Smooth muscle cell of the brain vasculature (primary cell): ENCODE measurements around the gene SPACA7.

Experiments used
- DNase-seq: peaks from one replicate; pipeline ENCODE4 v3.0.0-alpha.2; 2012; ENCODE audit warnings: low read depth, low spot score

The SPACA7 gene

DNA sequence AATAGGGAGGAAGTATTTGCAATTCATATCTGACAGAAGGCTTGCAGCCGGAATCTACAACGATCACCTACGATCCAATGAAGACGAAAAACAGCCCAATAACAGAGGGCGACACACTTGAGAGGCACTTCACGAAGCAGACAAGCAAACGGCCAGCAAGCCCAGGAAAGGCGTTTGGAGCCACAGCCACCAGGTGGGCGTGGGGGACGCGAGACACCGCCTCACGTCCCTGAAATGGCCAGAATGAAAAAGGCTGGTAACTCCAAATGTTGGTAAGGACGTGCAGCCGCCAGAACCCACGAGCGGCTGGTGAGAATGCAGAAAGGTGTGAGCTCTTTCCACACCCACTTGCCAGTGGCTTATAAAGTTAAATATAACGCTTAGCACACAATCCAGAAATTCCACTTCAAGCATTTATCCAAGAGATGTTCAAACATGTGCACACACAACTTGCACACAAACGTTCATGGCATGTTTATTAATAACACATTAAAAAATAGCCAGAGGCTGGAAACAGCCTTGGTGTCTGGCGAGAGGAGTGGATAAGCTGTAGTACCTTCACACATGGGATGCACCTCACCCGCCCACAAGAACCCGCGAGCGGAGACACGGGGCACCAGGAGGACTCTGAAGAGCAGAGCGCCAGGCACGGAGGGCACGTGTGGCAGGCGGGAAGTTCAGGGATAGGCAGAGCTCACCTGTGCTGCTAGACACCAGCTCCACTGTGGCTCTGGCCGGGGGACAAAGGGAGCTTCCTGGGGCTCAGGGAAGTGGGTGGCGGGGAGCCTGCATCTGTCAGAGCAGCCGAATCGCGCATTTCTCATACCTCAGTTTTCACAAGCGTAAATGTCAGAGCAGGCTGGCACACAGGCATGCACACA, 89.3 kb downstream of the SPACA7 start:
- no peak for DNase-seq

DNA sequence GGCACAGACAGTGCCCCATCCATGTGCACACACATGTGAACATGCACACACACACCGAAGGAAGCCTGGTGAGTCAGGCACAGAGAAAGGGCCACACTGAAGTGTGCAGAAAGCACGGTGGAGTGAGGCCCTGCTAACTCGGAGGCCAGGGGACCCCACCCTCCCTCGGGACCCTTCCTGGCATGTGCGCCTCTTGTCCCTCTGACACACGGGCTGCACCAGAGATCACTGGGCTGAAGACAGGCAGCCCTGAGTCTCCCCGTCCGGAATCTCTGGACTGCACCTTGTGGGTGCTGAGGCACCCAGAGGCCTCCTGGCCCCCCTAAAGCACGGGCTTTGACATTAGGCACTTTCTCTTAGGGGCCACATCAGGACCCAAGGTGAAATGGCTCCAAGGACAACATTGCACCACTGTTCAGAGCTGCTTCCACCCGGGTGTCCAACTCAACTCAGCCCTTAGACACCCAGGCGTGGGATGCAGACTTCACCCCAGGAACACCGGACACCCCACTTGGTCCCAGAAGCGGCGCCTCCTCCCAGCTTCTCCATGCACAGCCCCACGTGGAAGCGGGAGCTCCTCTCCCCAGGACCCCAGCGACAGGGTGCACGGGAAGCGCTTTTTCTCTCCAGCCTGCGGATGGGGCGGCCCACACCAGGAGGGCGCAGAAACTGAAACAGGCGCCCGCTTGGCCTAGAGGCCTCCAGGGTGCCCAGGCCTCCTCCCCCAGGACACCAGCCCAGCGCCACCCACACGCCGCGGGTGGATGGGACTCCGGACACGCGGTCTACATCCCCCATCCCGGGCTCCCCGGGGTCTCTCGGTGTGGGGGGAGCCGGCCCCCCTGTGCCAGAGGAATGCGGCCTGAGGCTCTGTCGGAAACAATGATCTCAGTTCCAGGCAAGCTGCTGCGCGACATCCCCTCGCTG, 90.2 kb downstream of the SPACA7 start:
- no peak for DNase-seq

DNA sequence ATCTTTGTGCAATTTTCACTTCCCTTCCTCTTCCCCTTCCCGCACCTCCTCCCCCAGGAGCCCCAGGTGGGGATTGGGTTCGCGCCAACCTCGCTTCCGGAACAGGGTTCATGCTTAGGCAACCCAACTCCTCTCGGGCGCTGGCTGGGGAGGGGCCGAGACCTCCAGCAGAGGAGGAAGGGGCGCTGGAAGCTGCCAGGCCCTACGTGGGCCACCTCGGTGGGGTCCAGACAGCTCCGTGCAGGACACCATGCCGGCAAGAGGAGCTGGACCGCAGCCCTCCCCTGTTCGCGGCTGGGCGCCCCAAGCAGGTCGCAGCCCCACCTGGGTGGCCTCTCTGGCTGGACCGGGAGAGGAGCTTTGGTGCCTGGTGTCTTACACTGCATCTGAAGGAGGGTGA, 91.1 kb downstream of the SPACA7 start:
- no peak for DNase-seq

DNA sequence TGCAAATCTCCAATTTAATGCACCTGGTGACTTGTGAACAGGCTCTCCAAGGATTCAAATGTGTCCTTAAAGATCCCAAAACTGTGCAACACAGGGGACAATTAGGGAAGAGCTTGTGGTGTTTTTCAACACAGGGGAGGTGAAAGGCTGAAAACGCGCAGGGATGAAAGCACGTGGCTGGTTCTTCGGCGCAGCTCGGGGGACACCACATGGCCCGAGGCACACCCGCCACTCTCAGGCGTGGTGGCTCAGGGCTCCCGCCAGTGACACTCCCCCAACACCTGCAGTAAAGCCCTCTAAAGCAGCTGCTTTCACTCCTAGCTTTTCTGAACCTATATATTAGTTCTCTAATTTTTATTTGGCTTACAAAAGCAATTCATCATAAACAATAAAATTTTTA, 91.9 kb downstream of the SPACA7 start:
- DNase-seq = no peak

DNA sequence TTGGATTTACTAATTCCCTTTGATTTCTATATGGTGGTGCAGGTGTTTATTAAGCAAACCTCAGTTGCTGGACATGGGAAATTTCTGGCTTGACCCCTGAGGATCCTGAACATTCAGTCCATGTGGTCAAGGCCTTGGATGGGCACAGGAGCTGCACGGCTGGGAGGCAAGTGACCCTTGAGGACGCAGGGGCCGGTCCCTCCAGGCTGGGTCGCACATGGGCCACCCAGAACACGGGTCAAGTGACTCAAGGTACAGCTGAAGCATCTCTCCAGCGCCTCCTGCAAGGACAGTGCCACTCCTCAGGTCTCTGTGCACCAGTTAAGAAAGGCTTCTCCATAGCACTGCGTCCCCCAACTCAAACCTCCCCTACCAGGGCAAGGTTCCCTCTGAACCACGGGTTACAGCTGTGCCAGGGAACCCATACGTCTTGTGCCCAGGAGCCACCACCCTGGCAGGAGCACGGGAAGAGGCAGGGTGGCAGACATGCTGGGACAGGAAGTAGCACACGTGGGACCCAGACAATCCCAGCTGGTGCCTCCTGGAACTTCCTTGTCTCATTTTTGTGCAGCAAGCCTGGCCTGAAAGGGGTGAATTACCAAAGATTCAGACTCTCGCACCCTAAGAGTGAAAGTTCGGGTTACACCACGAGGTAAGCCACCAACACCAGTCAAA, 93.1 kb downstream of the SPACA7 start:
- DNase-seq = no peak

DNA sequence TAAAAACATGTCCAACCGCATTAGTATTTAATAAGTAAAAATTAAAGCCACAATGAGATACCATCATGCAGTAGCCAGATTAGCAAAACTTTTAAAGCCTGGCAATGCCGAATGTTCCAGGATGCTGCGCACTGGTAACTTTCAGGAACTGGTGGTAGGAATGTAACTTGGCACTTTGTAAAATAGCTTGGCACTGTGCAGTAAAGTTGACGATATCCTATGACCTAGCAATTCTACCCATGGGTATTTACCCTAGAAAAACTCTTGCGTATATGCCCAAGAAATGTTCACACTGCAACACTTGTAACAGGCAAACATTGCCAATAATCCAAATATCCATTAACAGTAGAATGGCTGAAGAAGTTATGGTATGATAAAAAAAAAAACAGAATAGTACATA, 97.7 kb downstream of the SPACA7 start:
- no peak for DNase-seq

DNA sequence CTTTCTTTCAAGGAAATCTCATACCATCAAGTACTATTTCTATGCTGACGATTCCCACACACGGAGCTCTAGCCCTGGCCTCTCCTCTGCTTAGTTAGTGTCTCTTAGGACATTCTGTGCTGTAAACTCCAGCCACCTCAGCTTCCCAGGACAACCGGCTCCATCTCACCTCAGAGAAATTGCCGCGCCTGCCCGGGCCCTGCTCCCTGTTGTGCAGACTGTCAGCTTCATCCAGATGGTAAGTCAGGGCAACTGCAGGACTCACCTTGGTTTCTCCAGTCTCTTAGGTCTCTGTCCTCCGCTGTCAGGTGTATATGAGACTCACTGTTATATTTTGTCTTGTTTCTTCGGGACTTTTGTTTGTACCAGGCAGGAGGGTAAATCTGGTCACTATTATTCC, 98.7 kb downstream of the SPACA7 start:
- no peak for DNase-seq

DNA sequence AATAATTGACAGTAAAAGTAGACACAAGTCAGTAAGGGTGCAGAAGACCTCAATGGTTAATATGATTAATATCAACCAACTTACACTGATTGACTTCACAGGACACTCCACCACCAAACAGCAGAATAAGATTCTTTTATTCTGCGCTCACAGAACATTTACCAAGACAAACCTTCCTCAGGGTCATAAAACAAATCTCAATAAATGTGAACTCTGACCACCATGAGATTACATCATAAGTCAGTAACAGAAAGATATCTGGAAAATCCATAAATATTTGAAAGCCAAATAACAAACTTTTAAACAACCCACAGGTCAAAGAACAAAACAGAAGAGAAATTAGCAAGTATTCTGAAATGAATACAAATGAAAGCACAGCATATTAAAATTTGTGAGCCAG, 99.7 kb downstream of the SPACA7 start:
- no peak for DNase-seq

DNA sequence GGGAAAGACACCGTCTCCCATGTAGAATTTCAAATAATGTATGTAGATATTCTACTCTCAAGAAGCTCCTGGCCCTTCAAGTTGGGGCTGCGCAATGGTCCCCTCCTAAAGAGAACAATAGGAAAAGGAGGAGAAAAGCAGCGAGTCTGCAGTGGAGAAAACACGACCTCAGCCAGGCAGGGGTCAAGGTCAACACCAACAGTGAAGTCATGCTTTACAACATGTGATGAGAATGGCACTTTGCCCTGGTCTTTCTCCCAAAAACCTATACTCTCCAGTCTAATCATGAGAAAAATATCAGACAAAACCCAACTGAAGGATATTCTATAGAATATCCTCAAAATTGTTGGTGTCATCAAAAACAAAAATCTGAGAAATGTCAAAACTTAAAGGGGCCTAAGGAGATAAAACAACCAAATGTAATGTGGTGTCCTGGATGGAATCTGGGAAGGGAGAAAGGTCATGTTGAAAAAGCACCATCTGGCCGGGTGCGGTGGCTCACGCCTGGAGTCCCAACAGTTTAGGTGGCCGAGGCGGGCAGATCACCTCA, 101.0 kb downstream of the SPACA7 start:
- DNase-seq = no peak

DNA sequence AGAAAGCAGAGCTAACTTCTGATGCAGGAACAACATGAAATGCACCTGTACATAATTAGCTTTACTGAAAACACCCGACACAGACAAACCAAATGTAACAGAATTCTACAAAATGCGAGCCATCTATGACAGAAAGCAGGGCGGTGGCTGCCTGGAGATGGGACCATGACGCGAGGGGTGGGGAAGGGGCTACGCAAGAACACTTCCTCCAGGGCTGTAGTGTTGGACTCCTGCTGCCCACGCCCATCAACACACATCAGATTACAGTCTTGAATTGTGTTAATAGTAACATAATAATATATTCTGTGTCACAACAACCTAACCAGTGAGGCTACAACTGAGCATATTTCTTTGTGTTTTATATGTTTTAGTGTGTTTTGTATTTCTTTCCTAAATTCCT, 103.2 kb downstream of the SPACA7 start:
- no peak for DNase-seq

DNA sequence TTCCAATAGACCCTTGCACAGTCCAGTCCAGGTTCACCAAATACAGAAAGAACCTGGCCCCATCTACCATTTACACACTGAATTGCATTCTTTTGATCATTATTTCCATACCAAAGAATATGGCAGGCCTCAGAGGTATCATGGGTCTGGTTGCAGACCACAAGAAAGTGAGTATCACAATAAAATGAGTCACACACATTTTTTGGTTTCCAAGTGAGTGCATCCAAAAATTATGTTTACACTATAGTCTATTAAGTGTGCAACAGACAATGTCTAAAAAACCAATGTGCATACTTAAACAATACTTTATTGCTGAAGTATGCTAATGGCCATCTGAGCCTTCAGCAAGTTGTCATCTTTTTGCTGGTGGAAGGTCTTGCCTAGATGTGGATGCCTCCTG, 105.3 kb downstream of the SPACA7 start:
- DNase-seq = no peak

DNA sequence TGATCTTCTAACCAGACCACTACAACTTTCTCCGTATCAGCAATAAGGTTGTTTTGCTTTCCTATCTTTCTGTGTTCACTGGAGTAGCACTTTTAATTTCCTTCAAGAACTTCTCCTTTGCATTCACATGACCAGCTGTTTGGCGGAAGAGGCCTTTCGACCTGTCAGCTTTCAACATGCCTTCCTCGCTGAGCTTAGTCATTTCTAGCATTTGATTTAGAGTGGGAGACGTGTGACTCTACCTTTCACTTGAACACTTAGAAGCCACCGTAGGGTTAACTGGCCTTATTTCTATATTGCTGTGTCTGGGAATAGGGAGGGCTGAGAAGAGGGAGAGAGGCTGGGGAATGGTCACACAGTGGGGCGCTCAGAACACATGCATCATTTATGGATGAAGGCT, 107.1 kb downstream of the SPACA7 start:
- no peak for DNase-seq
